Measurements from ENCODE around the gene MAP1LC3B.

DNA sequence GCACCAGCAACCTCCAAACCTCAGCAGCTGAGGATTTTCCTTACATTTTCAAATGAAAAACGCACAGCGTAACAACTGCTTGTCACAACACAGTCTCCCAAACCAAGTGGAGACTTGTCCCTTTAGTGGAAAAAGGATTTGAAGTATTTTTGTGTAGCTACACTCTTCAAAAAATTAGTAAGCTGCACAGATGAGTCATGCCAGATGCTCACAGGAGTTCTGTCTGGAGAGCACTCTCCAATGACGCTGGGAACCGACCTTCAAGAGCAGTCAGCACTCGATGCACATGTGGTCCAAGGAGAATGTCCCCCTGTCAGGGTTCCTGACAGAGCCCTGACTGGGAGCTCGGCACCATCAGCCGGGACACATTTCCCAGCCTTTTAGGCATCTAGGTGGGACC lies 39.8 kb downstream of the MAP1LC3B start:
- TF ChIP-seq ATF3 (IDR thresholded peaks at IDR 0.05; ENCODE audit: insufficient read depth, low read depth, low read length), result no peak
- TF ChIP-seq USF2 (IDR thresholded peaks at IDR 0.05; ENCODE audit: low read length), result no peak
- TF ChIP-seq, protein P1, sequence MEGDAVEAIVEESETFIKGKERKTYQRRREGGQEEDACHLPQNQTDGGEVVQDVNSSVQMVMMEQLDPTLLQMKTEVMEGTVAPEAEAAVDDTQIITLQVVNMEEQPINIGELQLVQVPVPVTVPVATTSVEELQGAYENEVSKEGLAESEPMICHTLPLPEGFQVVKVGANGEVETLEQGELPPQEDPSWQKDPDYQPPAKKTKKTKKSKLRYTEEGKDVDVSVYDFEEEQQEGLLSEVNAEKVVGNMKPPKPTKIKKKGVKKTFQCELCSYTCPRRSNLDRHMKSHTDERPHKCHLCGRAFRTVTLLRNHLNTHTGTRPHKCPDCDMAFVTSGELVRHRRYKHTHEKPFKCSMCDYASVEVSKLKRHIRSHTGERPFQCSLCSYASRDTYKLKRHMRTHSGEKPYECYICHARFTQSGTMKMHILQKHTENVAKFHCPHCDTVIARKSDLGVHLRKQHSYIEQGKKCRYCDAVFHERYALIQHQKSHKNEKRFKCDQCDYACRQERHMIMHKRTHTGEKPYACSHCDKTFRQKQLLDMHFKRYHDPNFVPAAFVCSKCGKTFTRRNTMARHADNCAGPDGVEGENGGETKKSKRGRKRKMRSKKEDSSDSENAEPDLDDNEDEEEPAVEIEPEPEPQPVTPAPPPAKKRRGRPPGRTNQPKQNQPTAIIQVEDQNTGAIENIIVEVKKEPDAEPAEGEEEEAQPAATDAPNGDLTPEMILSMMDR (IDR thresholded peaks at IDR 0.05; ENCODE audit: control extremely low read depth in 1 of 3, insufficient read depth in 1 of 3, low read depth in 1 of 3, low read length in 3 of 3), result no peak
- no peak for TF ChIP-seq BCL11A (IDR thresholded peaks at IDR 0.05; ENCODE audit: low read depth in 2 of 2, low read length in 2 of 2)
- TF ChIP-seq EZH2 (IDR thresholded peaks at IDR 0.05; ENCODE audit: low read depth, low read length, severe bottlenecking), result no peak
- TF ChIP-seq YY1 (IDR thresholded peaks at IDR 0.05; ENCODE audit: low read depth, low read length), result no peak
- no peak for TF ChIP-seq TBP (IDR thresholded peaks at IDR 0.05; ENCODE audit: low read depth, low read length)
- no peak for TF ChIP-seq MAX (IDR thresholded peaks at IDR 0.05)
- no peak for TF ChIP-seq RXRA (IDR thresholded peaks at IDR 0.05; ENCODE audit: insufficient read depth, low read depth, low read length)
- TF ChIP-seq CEBPB (IDR thresholded peaks at IDR 0.05; ENCODE audit: low read depth, low read length), result no peak
- TF ChIP-seq TCF12 (IDR thresholded peaks at IDR 0.05; ENCODE audit: low read depth, low read length), result no peak
- TF ChIP-seq POLR2AphosphoS5 (IDR thresholded peaks at IDR 0.05; ENCODE audit: low read depth, low read length), result no peak
- no peak for TF ChIP-seq TAF1 (IDR thresholded peaks at IDR 0.05; ENCODE audit: low read depth, low read length)
